Sigmoid colon (tissue), 7 donors: Measurements from ENCODE around the gene RAD52. TPM values are rescaled to one million over a fixed set of nuclear protein-coding genes. Genes with fewer than 3 reads are reported as not detected.

Source experiments
- DNase-seq: peaks from one replicate; pipeline ENCODE4 v3.0.0-alpha.2; 2019
- H3K27ac ChIP-seq, 4 donors: fragments of 200-600 bp; sonication (generic); one replicate each; pipeline ENCODE4 v1.5.1; 2016 to 2019; ENCODE audit warnings: mild to moderate bottlenecking in 1 of 4
- H3K27me3 ChIP-seq, 3 donors: fragments of 200-600 bp; sonication (generic); one replicate each; pipeline ENCODE4 v1.5.1; 2019; ENCODE audit warnings: mild to moderate bottlenecking in 1 of 3
- H3K36me3 ChIP-seq, 4 donors: fragments of 200-600 bp; sonication (generic); one replicate each; pipeline ENCODE4 v1.5.1; 2016 to 2019
- H3K4me1 ChIP-seq, 4 donors: fragments of 200-600 bp; sonication (generic); one replicate each; pipeline ENCODE4 v1.5.1; 2017 to 2019
- H3K4me3 ChIP-seq, 4 donors: fragments of 200-600 bp; sonication (generic); one replicate each; pipeline ENCODE4 v1.5.1; 2017 to 2019; ENCODE audit warnings: mild to moderate bottlenecking in 2 of 4, moderate library complexity in 1 of 4
- H3K9me3 ChIP-seq, 4 donors: fragments of 200-600 bp in 3 of 4; sonication (generic) in 3 of 4; one replicate each; pipeline versions ENCODE4 v1.5.1 to v1.6.1; 2013 to 2019
- EP300 ChIP-seq, 4 donors: sonication (generic); formaldehyde crosslinking; IDR thresholded peaks; one replicate each; pipeline ENCODE4 v1.6.1; 2017; ENCODE audit warnings: antibody characterized with exemption in 4 of 4
- POLR2A ChIP-seq, 2 donors: fragments of 450-650 bp; IDR thresholded peaks; one replicate each; pipeline ENCODE4 v1.6.1; 2016; ENCODE audit warnings: antibody characterized with exemption in 2 of 2, mild to moderate bottlenecking in 2 of 2, moderate library complexity in 2 of 2
- POLR2AphosphoS5 ChIP-seq, 4 donors: sonication (generic); formaldehyde crosslinking; IDR thresholded peaks; one replicate each; pipeline ENCODE4 v1.6.1; 2017; ENCODE audit warnings: antibody characterized with exemption in 4 of 4
- WGBS, 2 donors: extraction: QIAGEN DNeasy Blood & Tissue Kit; methylation state at CpG; one replicate each; pipeline ENCODE4 v1.1.7; 2013; 5-methylcytosine and 5-hydroxymethylcytosine counted together
- intact Hi-C: fragments of 100-400 bp; cut with DNase I; formaldehyde crosslinking; loops from one replicate; pipeline ENCODE4 v1.15.1; 2023
- polyA plus RNA-seq, 3 donors: library from polyadenylated mRNA; stranded (reverse); fragments of 200-250 nt; gene quantifications; one replicate each; pipeline ENCODE4 v1.2.3, GENCODE V29; 2013
- total RNA-seq, 4 donors: library from RNA; depleted of rRNA; stranded (reverse); fragments of >200 nt; gene quantifications; one replicate each; pipeline ENCODE4 v1.1.0, GENCODE V29; 2016
- TF ChIP-seq, protein P1 (sequence below), 4 experiments: fragments of 450-650 bp in 3 of 4; fragments of 200-600 bp in 1 of 4; IDR thresholded peaks; one replicate each; pipeline ENCODE4 v1.5.1; 2016 to 2019; ENCODE audit warnings: antibody characterized with exemption in 4 of 4, mild to moderate bottlenecking in 3 of 4, moderate library complexity in 2 of 4
- donor health status: healthy with polysubstance abuse.
- donor health status: Bipolar disorder and iron deficiency.
- donor health status: healthy.

RAD52 gene
- total and polyA plus RNA-seq, 7 donors, result 6.0 to 41.8 (median 13.8) TPM

DNA sequence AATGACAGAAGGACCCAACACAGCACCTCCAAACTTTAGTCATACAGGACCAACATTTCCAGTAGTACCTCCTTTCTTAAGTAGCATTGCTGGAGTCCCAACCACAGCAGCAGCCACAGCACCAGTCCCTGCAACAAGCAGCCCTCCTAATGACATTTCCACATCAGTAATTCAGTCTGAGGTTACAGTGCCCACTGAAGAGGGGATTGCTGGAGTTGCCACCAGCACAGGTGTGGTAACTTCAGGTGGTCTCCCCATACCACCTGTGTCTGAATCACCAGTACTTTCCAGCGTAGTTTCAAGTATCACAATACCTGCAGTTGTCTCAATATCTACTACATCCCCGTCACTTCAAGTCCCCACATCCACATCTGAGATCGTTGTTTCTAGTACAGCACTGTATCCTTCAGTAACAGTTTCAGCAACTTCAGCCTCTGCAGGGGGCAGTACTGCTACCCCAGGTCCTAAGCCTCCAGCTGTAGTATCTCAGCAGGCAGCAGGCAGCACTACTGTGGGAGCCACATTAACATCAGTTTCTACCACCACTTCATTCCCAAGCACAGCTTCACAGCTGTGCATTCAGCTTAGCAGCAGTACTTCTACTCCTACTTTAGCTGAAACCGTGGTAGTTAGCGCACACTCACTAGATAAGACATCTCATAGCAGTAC is 64.6 kb downstream of the RAD52 start:
- 94 to 95% methylated on average over 5 of the region's 5 CpGs for WGBS, 2 donors
- Histone ChIP-seq H3K27ac (no peak overlapping the region), H3K4me3 (no peak overlapping the region), H3K36me3 (peaks cover 54 to 100% (median 78%) of the 10 kb centered on the region in 4 donors), H3K27me3 (no peaks in the 10 kb centered on the region), H3K9me3 (no peaks in the 10 kb centered on the region), H3K4me1 (no peaks in the 10 kb centered on the region)
- TF ChIP-seq POLR2AphosphoS5 (IDR thresholded peaks at IDR 0.05), result no peak
- TF ChIP-seq EP300 (IDR thresholded peaks at IDR 0.05), result no peak
- no peak for TF ChIP-seq POLR2A (IDR thresholded peaks at IDR 0.05)
- TF ChIP-seq, protein P1, sequence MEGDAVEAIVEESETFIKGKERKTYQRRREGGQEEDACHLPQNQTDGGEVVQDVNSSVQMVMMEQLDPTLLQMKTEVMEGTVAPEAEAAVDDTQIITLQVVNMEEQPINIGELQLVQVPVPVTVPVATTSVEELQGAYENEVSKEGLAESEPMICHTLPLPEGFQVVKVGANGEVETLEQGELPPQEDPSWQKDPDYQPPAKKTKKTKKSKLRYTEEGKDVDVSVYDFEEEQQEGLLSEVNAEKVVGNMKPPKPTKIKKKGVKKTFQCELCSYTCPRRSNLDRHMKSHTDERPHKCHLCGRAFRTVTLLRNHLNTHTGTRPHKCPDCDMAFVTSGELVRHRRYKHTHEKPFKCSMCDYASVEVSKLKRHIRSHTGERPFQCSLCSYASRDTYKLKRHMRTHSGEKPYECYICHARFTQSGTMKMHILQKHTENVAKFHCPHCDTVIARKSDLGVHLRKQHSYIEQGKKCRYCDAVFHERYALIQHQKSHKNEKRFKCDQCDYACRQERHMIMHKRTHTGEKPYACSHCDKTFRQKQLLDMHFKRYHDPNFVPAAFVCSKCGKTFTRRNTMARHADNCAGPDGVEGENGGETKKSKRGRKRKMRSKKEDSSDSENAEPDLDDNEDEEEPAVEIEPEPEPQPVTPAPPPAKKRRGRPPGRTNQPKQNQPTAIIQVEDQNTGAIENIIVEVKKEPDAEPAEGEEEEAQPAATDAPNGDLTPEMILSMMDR (IDR thresholded peaks at IDR 0.05), result no peak
- DNase-seq, result no peak
- intact Hi-C loops, result no loop called here

DNA sequence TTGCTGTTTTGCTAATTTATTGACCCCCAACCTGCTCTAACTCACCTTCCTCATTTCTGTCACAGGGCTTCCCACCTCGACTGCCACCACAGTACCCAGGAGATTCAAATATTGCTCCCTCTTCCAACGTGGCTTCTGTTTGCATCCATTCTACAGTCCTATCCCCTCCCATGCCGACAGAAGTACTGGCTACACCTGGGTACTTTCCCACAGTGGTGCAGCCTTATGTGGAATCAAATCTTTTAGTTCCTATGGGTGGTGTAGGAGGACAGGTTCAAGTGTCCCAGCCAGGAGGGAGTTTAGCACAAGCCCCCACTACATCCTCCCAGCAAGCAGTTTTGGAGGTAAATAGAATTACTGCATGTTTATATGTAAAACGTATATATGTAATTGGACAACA is 68.8 kb downstream of the RAD52 start:
- Histone ChIP-seq H3K36me3 (peaks cover 44 to 86% (median 59%) of the 10 kb centered on the region in 4 donors), H3K9me3 (no peaks in the 10 kb centered on the region), H3K4me1 (no peaks in the 10 kb centered on the region), H3K27ac (no peak overlapping the region), H3K27me3 (no peaks in the 10 kb centered on the region), H3K4me3 (no peak overlapping the region)
- 82 to 90% methylated on average over 4 of the region's 4 CpGs for WGBS, 2 donors
- intact Hi-C loops, result no loop called here
- TF ChIP-seq EP300 (IDR thresholded peaks at IDR 0.05), result no peak
- TF ChIP-seq, protein P1 (IDR thresholded peaks at IDR 0.05), result no peak
- no peak for TF ChIP-seq POLR2AphosphoS5 (IDR thresholded peaks at IDR 0.05)
- no peak for DNase-seq

DNA sequence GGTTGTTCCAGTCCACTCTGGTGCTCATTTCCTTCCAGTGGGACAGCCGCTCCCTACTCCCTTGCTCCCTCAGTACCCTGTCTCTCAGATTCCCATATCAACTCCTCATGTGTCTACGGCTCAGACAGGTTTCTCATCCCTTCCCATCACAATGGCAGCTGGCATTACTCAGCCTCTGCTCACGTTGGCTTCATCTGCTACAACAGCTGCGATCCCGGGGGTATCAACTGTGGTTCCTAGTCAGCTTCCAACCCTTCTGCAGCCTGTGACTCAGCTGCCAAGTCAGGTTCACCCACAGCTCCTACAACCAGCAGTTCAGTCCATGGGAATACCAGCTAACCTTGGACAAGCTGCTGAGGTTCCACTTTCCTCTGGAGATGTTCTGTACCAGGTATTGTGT is 69.9 kb downstream of the RAD52 start:
- no peak overlapping the region for H3K4me3 ChIP-seq
- no peaks in the 10 kb centered on the region for H3K9me3 ChIP-seq
- no peak for DNase-seq
- no peaks in the 10 kb centered on the region for H3K27me3 ChIP-seq
- no peaks in the 10 kb centered on the region for H3K4me1 ChIP-seq
- TF ChIP-seq POLR2A (IDR thresholded peaks at IDR 0.05) (no peak), POLR2AphosphoS5 (IDR thresholded peaks at IDR 0.05) (no peak), EP300 (IDR thresholded peaks at IDR 0.05) (no peak)
- TF ChIP-seq, protein P1 (IDR thresholded peaks at IDR 0.05), result no peak
- H3K36me3 ChIP-seq, result peaks cover 34 to 83% (median 49%) of the 10 kb centered on the region in 4 donors
- no peak overlapping the region for H3K27ac ChIP-seq
- intact Hi-C loops, result no loop called here
- WGBS, 2 donors, result 91 to 93% methylated on average over 5 of the region's 5 CpGs

DNA sequence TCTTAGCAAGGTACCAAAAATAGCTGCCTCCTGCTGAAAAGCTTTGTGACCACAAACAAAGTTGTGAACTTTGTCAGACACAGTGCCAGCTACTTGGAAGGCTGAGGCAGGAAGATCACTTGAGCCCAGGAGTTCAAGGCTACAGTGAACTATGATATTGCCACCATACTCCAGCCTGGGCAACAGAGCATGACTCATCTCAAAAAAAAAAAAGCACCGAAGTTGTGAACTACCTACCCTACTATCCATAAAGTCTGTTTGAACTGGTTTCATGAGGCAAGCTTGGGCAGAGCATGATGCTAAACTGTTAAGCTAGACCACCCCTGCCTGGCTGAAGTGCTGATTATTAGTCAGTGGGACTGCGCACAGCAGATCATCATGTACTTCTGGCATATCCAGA is 75.5 kb downstream of the RAD52 start:
- H3K27me3 ChIP-seq, result no peaks in the 10 kb centered on the region
- no peak for DNase-seq
- TF ChIP-seq, protein P1 (IDR thresholded peaks at IDR 0.05), result no peak
- TF ChIP-seq POLR2AphosphoS5 (IDR thresholded peaks at IDR 0.05) (no peak), EP300 (IDR thresholded peaks at IDR 0.05) (no peak)
- no peak overlapping the region for H3K27ac ChIP-seq
- H3K9me3 ChIP-seq, result no peaks in the 10 kb centered on the region
- intact Hi-C loops, result no loop called here
- H3K4me3 ChIP-seq, result no peak overlapping the region
- WGBS, 2 donors, result 60 to 75% methylated on average over 2 of the region's 2 CpGs
- peaks cover 0 to 68% (median 5%) of the 10 kb centered on the region in 4 donors for H3K36me3 ChIP-seq
- H3K4me1 ChIP-seq, result no peaks in the 10 kb centered on the region

DNA sequence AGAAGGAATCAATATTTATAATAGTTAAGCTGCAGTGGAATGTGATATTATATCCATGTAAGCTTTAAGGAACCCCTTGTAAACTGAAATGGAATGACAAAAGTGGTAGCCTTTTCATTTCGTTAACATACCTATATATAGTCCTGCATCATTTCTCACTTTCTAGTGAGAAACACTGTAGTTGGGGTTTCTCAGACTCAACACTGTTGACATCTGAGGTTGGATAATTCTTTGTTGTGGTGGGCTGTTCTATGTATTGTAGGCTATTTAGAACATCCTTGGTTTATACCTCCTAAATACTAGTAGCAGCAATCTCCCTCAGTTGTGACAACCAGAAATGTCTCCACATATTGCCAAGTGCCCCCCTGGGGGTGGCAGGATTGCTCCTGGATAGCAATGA is 79.1 kb downstream of the RAD52 start:
- WGBS, 2 donors, result 49 to 82% methylated on average over 1 of the region's 1 CpG
- intact Hi-C loops, result no loop called here
- Histone ChIP-seq H3K4me1 (no peaks in the 10 kb centered on the region), H3K27me3 (no peaks in the 10 kb centered on the region), H3K4me3 (no peak overlapping the region), H3K36me3 (peaks cover 0 to 82% (median 12%) of the 10 kb centered on the region in 4 donors), H3K9me3 (no peaks in the 10 kb centered on the region), H3K27ac (no peak overlapping the region)
- TF ChIP-seq POLR2AphosphoS5 (IDR thresholded peaks at IDR 0.05) (no peak), POLR2A (IDR thresholded peaks at IDR 0.05) (no peak), EP300 (IDR thresholded peaks at IDR 0.05) (no peak)
- TF ChIP-seq, protein P1 (IDR thresholded peaks at IDR 0.05), result no peak
- no peak for DNase-seq
